BJ (cell line): ENCODE measurements around the gene ARMC2. TPM values are rescaled to one million over a fixed set of nuclear protein-coding genes. Genes with fewer than 3 reads are reported as not detected.

ENCODE experiments used
- CTCF ChIA-PET: fragments of 350-600 bp; formaldehyde crosslinking; extraction: SDS; loops from one replicate; lab custom pipeline; 2021; ENCODE audit warnings: antibody characterized with exemption, inconsistent platforms; lab: Yijun Ruan, JAX
- POLR2A ChIA-PET: fragments of 300-600 bp; sonication (Branson Sonifier 250); formaldehyde crosslinking; extraction: SDS; loops from one replicate; lab custom pipeline; 2021; ENCODE audit warnings: antibody characterized with exemption; lab: Charles Lee
- DNase-seq: peaks from one replicate; pipeline ENCODE4 v3.0.0-alpha.2; 2011; ENCODE audit warnings: low read depth
- H3K27me3 ChIP-seq: 2 replicates; pipeline ENCODE4 v1.6.0; 2011; ENCODE audit warnings: low read length; ENCODE audit not compliant: control insufficient read depth, insufficient read depth
- H3K36me3 ChIP-seq: 2 replicates; pipeline ENCODE4 v1.5.1; 2011; ENCODE audit warnings: low read length; ENCODE audit not compliant: control insufficient read depth, insufficient read depth
- H3K4me3 ChIP-seq: 2 replicates; pipeline ENCODE4 v1.5.1; 2011; ENCODE audit warnings: low read depth, mild to moderate bottlenecking, control low read depth, low read length
- CTCF ChIP-seq: IDR thresholded peaks from 2 replicates; pipeline ENCODE4 v1.5.1; 2011; ENCODE audit warnings: low read depth, mild to moderate bottlenecking, control low read depth, inconsistent platforms, low read length, moderate library complexity; ENCODE audit not compliant: insufficient read depth
- polyA minus RNA-seq: library from RNA; depleted of rRNA, polyadenylated mRNA; stranded (reverse); fragments of >200 nt; gene quantifications from 2 replicates; pipeline ENCODE4 v1.2.3, GENCODE V29; 2011; rRNA and poly(A)+ RNA removed
- polyA plus RNA-seq: library from polyadenylated mRNA; depleted of rRNA; stranded (reverse); fragments of >200 nt; gene quantifications from 2 replicates; pipeline ENCODE4 v1.2.3, GENCODE V29; 2011; rRNA removed

ARMC2 gene
- polyA plus RNA-seq (2.4 and 3.6 TPM in 2 replicates), polyA minus RNA-seq (1.6 and 1.8 TPM in 2 replicates)

- peak within 1 kb of the TSS; percentile 74 for H3K4me3 ChIP-seq
- POLR2A ChIA-PET, result no interaction called here
- DNase-seq, result peak; percentile 27
- no peak for TF ChIP-seq CTCF
- H3K27me3 ChIP-seq, result no peaks in the 10 kb centered on the region; the same call in 1 of the 2 replicates
- CTCF ChIA-PET, result interaction anchor here (1.0 to 1.5 kb wide), 5 partner anchors 16 to 306 kb away, joined by 3 to 7 read pairs (median 4); no protein-coding TSS in a partner anchor
- H3K36me3 ChIP-seq, result no peaks in the 10 kb centered on the region
These were observed at the start of gene ARMC2 for GRCh38 chr6:108848116-108848868. TSS of gene ARMC2 (plus strand) at chr6:108848422. CDS start at chr6:108854268, 5,846 bp downstream.

GRCh38 chr6:108798670-108799353 lies 49.4 kb upstream of the ARMC2 start:
- DNase-seq, result no peak
- ChIA-PET CTCF (interaction anchor here (1.4 kb wide), 1 partner anchor 11 kb away, joined by 3 read pairs; no protein-coding TSS in a partner anchor), POLR2A (no interaction called here)
- TF ChIP-seq CTCF, result no peak
- Histone ChIP-seq H3K36me3 (no peaks in the 10 kb centered on the region), H3K27me3 (no peaks in the 10 kb centered on the region; the same call in 1 of the 2 replicates), H3K4me3 (no peak overlapping the region)

GRCh38 chr6:108799354-108799717 lies 48.9 kb upstream of the ARMC2 start:
- no peaks in the 10 kb centered on the region for H3K36me3 ChIP-seq
- H3K4me3 ChIP-seq, result no peak overlapping the region
- no peak for TF ChIP-seq CTCF
- H3K27me3 ChIP-seq, result no peaks in the 10 kb centered on the region; the same call in 1 of the 2 replicates
- no peak for DNase-seq
- CTCF ChIA-PET, result no interaction called here
- POLR2A ChIA-PET, result no interaction called here

- Histone ChIP-seq H3K27me3 (no peaks in the 10 kb centered on the region; the same call in 1 of the 2 replicates), H3K4me3 (no peak overlapping the region), H3K36me3 (no peaks in the 10 kb centered on the region)
- DNase-seq, result no peak
- TF ChIP-seq CTCF, result no peak
- POLR2A ChIA-PET, result no interaction called here
- CTCF ChIA-PET, result interaction anchor here (1.2 kb wide), 1 partner anchor 16 kb away, joined by 3 read pairs; no protein-coding TSS in a partner anchor
These were observed 48.4 kb upstream of the ARMC2 start for GRCh38 chr6:108799791-108800190.

- CTCF ChIA-PET, result interaction anchor here (1.2 kb wide), 1 partner anchor 17 kb away, joined by 3 read pairs; no protein-coding TSS in a partner anchor
- Histone ChIP-seq H3K4me3 (no peak overlapping the region), H3K36me3 (no peaks in the 10 kb centered on the region), H3K27me3 (no peaks in the 10 kb centered on the region; the same call in 1 of the 2 replicates)
- TF ChIP-seq CTCF, result no peak
- no peak for DNase-seq
- POLR2A ChIA-PET, result no interaction called here
These were observed 47.8 kb upstream of the ARMC2 start for GRCh38 chr6:108800427-108800864.
